PC-9 (cell line): ENCODE data around the gene SEC23IP. TPM values are rescaled to one million over a fixed set of nuclear protein-coding genes. Genes with fewer than 3 reads are reported as not detected.

ENCODE experiments used
- BruUV-seq: library from RNA; stranded (reverse); fragments of 400-500 nt; replicated peaks from 2 replicates; lab custom pipeline; 2021; lab: Mats Ljungman, UMichigan
- CTCF ChIA-PET: fragments of 300-600 bp; sonication (Branson Sonifier 250); formaldehyde crosslinking; loops from one replicate; lab custom pipeline; 2022; ENCODE audit warnings: antibody characterized with exemption; lab: Charles Lee
- POLR2A ChIA-PET: fragments of 300-600 bp; sonication (Branson Sonifier 250); formaldehyde crosslinking; loops from one replicate; lab custom pipeline; 2022; ENCODE audit warnings: antibody characterized with exemption; ENCODE audit not compliant: unreplicated experiment; lab: Charles Lee
- DNase-seq, 2 experiments: peaks; one replicate each; pipeline versions ENCODE4 v3.0.0 to v3.0.0-alpha.2; 2015 to 2022; ENCODE audit warnings: mixed read lengths in 1 of 2
- H2AFZ ChIP-seq: fragments of 200-600 bp; sonication (generic); 2 replicates; pipeline ENCODE4 v1.8.1; 2017; ENCODE audit warnings: antibody characterized with exemption
- H3F3A ChIP-seq: fragments of 200-600 bp; sonication (generic); 2 replicates; pipeline ENCODE4 v1.8.1; 2017; ENCODE audit warnings: antibody characterized with exemption, mild to moderate bottlenecking, low read depth; ENCODE audit not compliant: insufficient read depth
- H3K27ac ChIP-seq: fragments of 200-600 bp; sonication (generic); 2 replicates; pipeline ENCODE4 v1.6.1; 2016; ENCODE audit warnings: mixed run types
- H3K27me3 ChIP-seq: fragments of 200-600 bp; sonication (generic); 2 replicates; pipeline ENCODE4 v1.6.1; 2016; ENCODE audit warnings: low read depth, mixed run types; ENCODE audit not compliant: insufficient read depth
- H3K36me3 ChIP-seq: fragments of 200-600 bp; sonication (generic); 2 replicates; pipeline ENCODE4 v1.6.1; 2016; ENCODE audit warnings: low read depth, mixed run types
- H3K4me1 ChIP-seq: fragments of 200-600 bp; sonication (generic); replicated peaks from 2 replicates; pipeline ENCODE4 v1.6.1; 2016; ENCODE audit warnings: mixed run types; ENCODE audit not compliant: insufficient read depth
- H3K4me2 ChIP-seq: fragments of 200-600 bp; sonication (generic); 2 replicates; pipeline ENCODE4 v1.6.1; 2017; ENCODE audit warnings: mixed run types
- H3K4me3 ChIP-seq: fragments of 200-600 bp; sonication (generic); 2 replicates; pipeline ENCODE4 v1.6.1; 2016; ENCODE audit warnings: mixed run types
- H3K79me2 ChIP-seq: fragments of 200-600 bp; sonication (generic); 2 replicates; pipeline ENCODE4 v1.6.1; 2017; ENCODE audit warnings: low read depth, mixed run types
- H3K9me2 ChIP-seq: fragments of 200-600 bp; sonication (generic); 2 replicates; pipeline ENCODE4 v1.8.1; 2017; ENCODE audit warnings: mild to moderate bottlenecking; ENCODE audit not compliant: insufficient read depth
- H3K9me3 ChIP-seq: fragments of 200-600 bp; sonication (generic); 2 replicates; pipeline ENCODE4 v1.8.1; 2016; ENCODE audit warnings: low read depth; ENCODE audit not compliant: insufficient read depth
- H4K20me1 ChIP-seq: fragments of 200-600 bp; sonication (generic); 2 replicates; pipeline ENCODE4 v1.8.1; 2017; ENCODE audit not compliant: insufficient read depth
- CTCF ChIP-seq: fragments of 200-600 bp; sonication (generic); conservative IDR thresholded peaks from 2 replicates; pipeline ENCODE4 v1.6.1; 2017; ENCODE audit warnings: mixed run types, antibody characterized with exemption, mild to moderate bottlenecking, moderate library complexity
- EZH2 ChIP-seq: fragments of 200-600 bp; sonication (generic); IDR thresholded peaks from 2 replicates; pipeline ENCODE4 v1.8.0; 2017; ENCODE audit warnings: antibody characterized with exemption, low read depth
- intact Hi-C: fragments of 100-400 bp; cut with micrococcal nuclease; formaldehyde crosslinking; loops from one replicate; pipeline ENCODE4 v1.10.0; 2022; ENCODE audit not compliant: unreplicated experiment
- total RNA-seq: library from RNA; stranded (reverse); gene quantifications from 2 replicates; pipeline ENCODE4 v1.2.3, GENCODE V29; 2021

The SEC23IP gene
- total RNA-seq, 1 experiment from 2014 or later: 33.2 TPM

- H3K27me3 ChIP-seq: no peaks in the 10 kb centered on the region
- H3K9me2 ChIP-seq: no peaks in the 10 kb centered on the region
- no peak overlapping the region for H3K27ac ChIP-seq
- H2AFZ ChIP-seq: peak overlapping the region; percentile 76
- intact Hi-C loops: loop anchor here (1.0 kb wide), 1 partner anchor 20 kb away; the partner anchor contains the start of gene SEC23IP
- peaks cover 17% of the 10 kb centered on the region for H3K4me1 ChIP-seq
- peaks cover 50% of the 10 kb centered on the region for H3K79me2 ChIP-seq
- H3K9me3 ChIP-seq: no peaks in the 10 kb centered on the region
- ChIA-PET POLR2A (interaction anchor here (0.6 to 0.7 kb wide), 4 partner anchors 15 to 271 kb away, joined by 3 to 50 read pairs (median 3); no protein-coding TSS in a partner anchor), CTCF (interaction anchor here (0.5 to 0.6 kb wide), 2 partner anchors 147 to 188 kb away, joined by 4 to 15 read pairs; no protein-coding TSS in a partner anchor)
- H3K36me3 ChIP-seq: no peaks in the 10 kb centered on the region
- H4K20me1 ChIP-seq: peaks cover 20% of the 10 kb centered on the region; the same call in 1 of the 2 replicates
- no TSS peak for BruUV-seq
- H3K4me3 ChIP-seq: peak overlapping the region; percentile 92
- peak overlapping the region; percentile 93 for H3K4me2 ChIP-seq
- DNase-seq: peak; percentile 53 to 62
- no peaks in the 10 kb centered on the region for H3F3A ChIP-seq
- no peak for TF ChIP-seq EZH2
- no peak for TF ChIP-seq CTCF
These were observed 20.5 kb upstream of the SEC23IP start for GRCh38 chr10:119871881-119872609.

GRCh38 chr10:119872610-119872859, 20.0 kb upstream of the SEC23IP start, which contains the start of gene MCMBP:
Gene MCMBP, minus strand, starts transcription at chr10:119872843. Its CDS starts 259 bp downstream, at chr10:119872584.
- Histone ChIP-seq H4K20me1 (peaks cover 16% of the 10 kb centered on the region; the same call in 1 of the 2 replicates), H3K9me2 (no peaks in the 10 kb centered on the region), H3F3A (no peaks in the 10 kb centered on the region), H3K27me3 (no peaks in the 10 kb centered on the region), H3K27ac (no peak within 1 kb of the TSS), H3K36me3 (no peaks in the 10 kb centered on the region), H3K4me3 (peak within 1 kb of the TSS; percentile 92), H3K79me2 (peaks cover 46% of the 10 kb centered on the region), H2AFZ (peak within 1 kb of the TSS; percentile 83), H3K4me1 (peaks cover 17% of the 10 kb centered on the region), H3K9me3 (no peaks in the 10 kb centered on the region), H3K4me2 (peak within 1 kb of the TSS; percentile 93)
- TF ChIP-seq CTCF: no peak
- TF ChIP-seq EZH2: no peak
- DNase-seq: no peak
- POLR2A ChIA-PET: interaction anchor here (0.6 to 0.7 kb wide), 2 partner anchors 20 to 21 kb away, joined by 4 to 50 read pairs; partner anchors contain the start of gene SEC23IP
- CTCF ChIA-PET: no interaction called here
- intact Hi-C loops: loop anchor here (1.0 kb wide), 1 partner anchor 20 kb away; the partner anchor contains the start of gene SEC23IP
- BruUV-seq: no TSS peak

GRCh38 chr10:119872860-119873681, 19.5 kb upstream of the SEC23IP start:
- no peak for TF ChIP-seq CTCF
- TF ChIP-seq EZH2: no peak
- CTCF ChIA-PET: no interaction called here
- TSS peak; percentile 54 for BruUV-seq
- Histone ChIP-seq H3K4me1 (peaks cover 17% of the 10 kb centered on the region), H3K4me3 (peak overlapping the region; percentile 92), H4K20me1 (peaks cover 16% of the 10 kb centered on the region; the same call in 1 of the 2 replicates), H2AFZ (peak overlapping the region; percentile 83), H3K36me3 (no peaks in the 10 kb centered on the region), H3K4me2 (peak overlapping the region; percentile 84), H3K9me3 (no peaks in the 10 kb centered on the region), H3K9me2 (no peaks in the 10 kb centered on the region), H3K27me3 (no peaks in the 10 kb centered on the region), H3K27ac (no peak overlapping the region), H3K79me2 (peaks cover 41% of the 10 kb centered on the region), H3F3A (no peaks in the 10 kb centered on the region)
- POLR2A ChIA-PET: interaction anchor here (0.6 to 0.7 kb wide), 3 partner anchors 18 to 423 kb away, joined by 3 to 5 read pairs (median 4); partner anchors contain the start of gene SEC23IP
- peak; percentile 35 to 73 for DNase-seq
- intact Hi-C loops: loop anchor here (1.0 kb wide), 1 partner anchor 19 kb away; the partner anchor contains the start of gene SEC23IP
